Stimulated activated CD8-positive, alpha-beta memory T cell treated with anti-CD3 and anti-CD28 coated beads, Interleukin-4, amount 100 ng/mL, for 1 hour (primary cell): Measurements from ENCODE around the gene SGTA.
"Not testable (repeated sequence)": the region's sequence is repeated elsewhere in the genome, so short reads cannot be mapped to it uniquely, and the experiment has no call there.

Source experiments
- DNase-seq, 2 donors: peaks; one replicate each; pipeline ENCODE4 v3.0.0-alpha.2; 2020; ENCODE audit warnings: low read depth in 2 of 2, low spot score in 1 of 2

Gene SGTA

DNA sequence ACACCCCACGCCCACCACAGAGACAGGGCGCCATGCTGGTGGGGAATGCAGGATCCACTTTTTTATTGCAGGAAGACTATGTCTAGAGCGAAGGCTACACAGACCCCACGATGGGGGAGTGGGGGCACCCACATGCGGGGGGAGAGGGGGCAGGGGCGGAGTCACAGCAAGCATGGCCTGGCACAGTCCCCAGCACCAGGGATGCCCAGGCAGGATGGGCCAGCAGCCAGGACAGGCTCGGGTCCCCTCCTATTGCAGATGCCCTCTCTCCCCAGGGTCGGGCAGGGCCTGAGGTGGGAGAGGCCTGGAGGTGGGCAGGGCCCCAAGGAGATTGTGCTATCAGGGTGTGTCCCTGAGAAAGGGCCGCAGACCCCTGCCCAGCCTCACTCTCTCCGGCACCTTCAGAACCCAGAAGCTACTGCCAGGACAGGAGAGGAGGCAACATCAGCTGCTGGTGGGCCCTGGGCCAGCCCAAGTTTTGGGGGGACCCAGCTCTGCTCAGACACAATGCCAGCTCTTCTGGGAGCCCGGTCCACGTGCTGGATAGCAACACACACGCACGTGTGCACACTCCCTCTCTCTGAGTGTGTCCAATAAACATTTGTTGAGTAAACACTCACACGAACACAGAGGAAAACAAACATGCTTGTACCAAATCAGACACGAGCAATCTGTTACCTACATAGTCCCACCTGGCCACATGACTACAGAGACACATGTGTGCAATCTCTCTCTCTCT lies 68.4 kb downstream of the SGTA start:
- no peak for DNase-seq

DNA sequence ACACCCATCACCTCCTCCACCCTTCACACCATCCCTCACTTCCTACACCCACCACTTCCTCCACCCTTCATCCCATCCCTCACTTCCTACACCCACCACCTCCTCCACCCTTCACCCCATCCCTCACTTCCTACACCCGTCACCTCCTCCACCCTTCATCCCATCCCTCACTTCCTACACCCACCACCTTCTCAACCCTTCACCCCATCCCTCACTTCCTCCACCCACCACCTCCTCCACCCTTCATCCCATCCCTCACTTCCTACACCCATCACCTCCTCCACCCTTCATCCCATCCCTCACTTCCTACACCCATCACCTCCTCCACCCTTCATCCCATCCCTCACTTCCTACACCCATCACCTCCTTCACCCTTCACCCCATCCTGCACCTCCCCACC lies 69.0 kb downstream of the SGTA start:
- not testable (repeated sequence) for DNase-seq

DNA sequence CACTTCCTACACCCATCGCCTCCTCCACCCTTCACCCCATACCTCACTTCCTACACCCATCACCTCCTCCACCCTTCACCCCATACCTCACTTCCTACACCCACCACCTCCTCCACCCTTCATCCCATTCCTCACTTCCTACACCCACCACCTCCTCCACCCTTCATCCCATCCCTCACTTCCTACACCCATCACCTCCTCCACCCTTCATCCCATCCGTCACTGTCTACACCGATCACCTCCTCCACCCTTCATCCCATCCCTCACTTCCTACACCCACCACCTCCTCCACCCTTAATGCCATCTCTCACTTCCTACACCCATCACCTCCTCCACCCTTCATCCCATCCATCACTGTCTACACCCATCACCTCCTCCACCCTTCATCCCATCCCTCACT lies 69.9 kb downstream of the SGTA start:
- not testable (repeated sequence) for DNase-seq

DNA sequence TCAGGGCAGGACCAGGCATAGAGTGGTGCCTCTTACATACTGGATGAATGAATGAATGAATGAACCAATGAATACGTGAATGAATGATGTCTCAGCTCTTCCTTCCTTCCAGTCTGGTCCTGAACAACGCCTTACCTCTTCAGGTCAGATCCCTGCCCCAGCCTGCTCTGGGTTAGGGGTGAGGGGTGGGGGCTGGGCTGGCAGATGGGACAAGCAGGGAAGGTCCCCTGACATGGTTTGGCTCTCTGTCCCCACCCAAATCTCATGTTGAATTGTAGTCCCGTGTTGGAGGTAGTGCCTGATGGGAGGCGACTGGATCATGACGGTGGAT lies 71.2 kb downstream of the SGTA start:
- no peak for DNase-seq

DNA sequence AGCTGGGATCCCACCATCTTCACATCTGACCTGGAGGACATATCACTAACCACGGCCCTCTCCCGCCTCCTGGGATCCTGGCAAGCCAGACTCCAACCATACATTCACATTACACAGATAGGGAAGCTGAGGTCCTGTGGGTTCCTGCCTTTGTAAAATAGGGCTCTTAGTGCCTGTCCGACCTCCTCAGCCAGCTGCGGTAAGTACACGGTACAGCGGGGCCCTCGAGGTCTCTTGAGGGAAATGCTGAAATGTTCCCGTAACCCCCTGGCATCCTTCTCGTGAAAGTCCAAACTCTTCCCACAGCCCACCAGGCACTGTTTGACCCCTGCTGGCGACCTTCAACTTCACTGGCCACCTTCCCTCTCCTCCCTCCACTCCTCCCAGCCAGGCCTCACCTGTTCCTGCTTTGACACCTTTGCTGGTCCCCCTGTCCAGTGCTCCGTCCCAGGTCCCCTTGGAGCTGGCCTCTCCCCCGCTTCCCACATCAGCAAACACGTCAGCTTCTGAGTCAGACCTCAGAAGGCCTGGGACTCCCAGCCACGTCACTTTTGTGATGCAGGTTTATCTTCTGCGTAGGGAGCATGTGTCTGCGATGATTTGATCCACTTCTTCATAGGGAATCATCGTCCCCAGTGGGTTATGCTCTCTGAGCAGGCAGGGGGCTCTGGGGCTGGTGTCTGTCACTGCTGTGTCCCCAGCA lies 71.8 kb downstream of the SGTA start:
- no peak for DNase-seq

DNA sequence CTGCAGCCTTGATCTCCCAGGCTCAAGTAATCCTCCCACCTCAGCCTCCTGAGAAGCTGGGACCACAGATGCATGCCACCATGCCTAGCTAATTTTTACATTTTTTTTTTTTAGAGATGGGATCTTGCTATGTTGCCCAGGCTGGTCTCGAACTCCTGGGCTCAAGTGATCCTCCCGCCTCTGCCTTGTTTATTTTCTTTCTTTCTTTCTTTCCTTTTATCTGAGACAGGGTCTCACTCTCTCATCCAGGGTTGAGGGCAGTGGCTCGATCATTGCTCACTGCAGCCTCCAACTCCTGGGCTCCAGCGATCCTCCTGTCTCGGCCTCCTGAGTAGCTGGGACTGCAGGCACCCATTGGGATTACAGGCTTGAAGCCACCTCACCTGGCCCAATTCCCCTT lies 76.8 kb downstream of the SGTA start:
- DNase-seq: no peak
